HL-60 (cell line): ENCODE data around the gene ABHD5.

Experiments
- CTCF ChIP-seq: IDR thresholded peaks from one replicate; pipeline ENCODE4 v1.5.1; 2011; ENCODE audit warnings: low read length, control low read depth, inconsistent platforms; ENCODE audit not compliant: insufficient read depth
- GABPA ChIP-seq: IDR thresholded peaks from 2 replicates; pipeline ENCODE4 v1.6.1; 2012; ENCODE audit warnings: low read depth
- POLR2AphosphoS5 ChIP-seq: IDR thresholded peaks from 2 replicates; pipeline ENCODE4 v1.6.1; 2012; ENCODE audit warnings: low read depth
- REST ChIP-seq: IDR thresholded peaks from 2 replicates; pipeline ENCODE4 v1.6.1; 2012; ENCODE audit warnings: low read depth; ENCODE audit not compliant: insufficient replicate concordance
- SPI1 ChIP-seq: IDR thresholded peaks from 2 replicates; pipeline ENCODE4 v1.6.1; 2012; ENCODE audit warnings: low read depth, mild to moderate bottlenecking, borderline replicate concordance

GRCh38 chr3:43650345-43650744, 40.4 kb upstream of the ABHD5 start:
- TF ChIP-seq GABPA, result no peak
- no peak for TF ChIP-seq CTCF
- no peak for TF ChIP-seq REST
- TF ChIP-seq SPI1, result no peak
- TF ChIP-seq POLR2AphosphoS5, result no peak
